Measurements from ENCODE around the gene PCSK2. TPM values are rescaled to one million over a fixed set of nuclear protein-coding genes. Genes with fewer than 3 reads are reported as not detected.

The PCSK2 gene
- total RNA-seq, 1 experiment from 2014 or later = not detected

DNA sequence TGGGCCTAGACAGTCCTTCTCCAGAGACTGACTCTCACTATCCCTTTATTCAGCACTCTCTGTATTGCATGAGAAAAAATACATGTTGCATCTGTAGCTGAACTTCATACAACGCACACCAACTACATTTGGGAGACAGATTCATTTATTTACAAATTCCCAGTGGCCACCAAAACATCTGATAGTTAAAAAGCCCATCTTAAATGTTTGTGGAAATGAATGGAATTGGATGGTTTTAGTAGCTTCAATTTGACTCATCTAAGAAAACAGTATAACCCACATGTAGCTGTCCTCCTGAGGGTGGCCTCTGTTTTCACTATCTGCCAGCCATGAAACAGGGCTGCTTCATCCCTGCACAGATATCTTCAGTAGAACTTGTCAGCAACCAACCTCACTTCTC, 116.3 kb downstream of the PCSK2 start:
- TF ChIP-seq, protein P1, sequence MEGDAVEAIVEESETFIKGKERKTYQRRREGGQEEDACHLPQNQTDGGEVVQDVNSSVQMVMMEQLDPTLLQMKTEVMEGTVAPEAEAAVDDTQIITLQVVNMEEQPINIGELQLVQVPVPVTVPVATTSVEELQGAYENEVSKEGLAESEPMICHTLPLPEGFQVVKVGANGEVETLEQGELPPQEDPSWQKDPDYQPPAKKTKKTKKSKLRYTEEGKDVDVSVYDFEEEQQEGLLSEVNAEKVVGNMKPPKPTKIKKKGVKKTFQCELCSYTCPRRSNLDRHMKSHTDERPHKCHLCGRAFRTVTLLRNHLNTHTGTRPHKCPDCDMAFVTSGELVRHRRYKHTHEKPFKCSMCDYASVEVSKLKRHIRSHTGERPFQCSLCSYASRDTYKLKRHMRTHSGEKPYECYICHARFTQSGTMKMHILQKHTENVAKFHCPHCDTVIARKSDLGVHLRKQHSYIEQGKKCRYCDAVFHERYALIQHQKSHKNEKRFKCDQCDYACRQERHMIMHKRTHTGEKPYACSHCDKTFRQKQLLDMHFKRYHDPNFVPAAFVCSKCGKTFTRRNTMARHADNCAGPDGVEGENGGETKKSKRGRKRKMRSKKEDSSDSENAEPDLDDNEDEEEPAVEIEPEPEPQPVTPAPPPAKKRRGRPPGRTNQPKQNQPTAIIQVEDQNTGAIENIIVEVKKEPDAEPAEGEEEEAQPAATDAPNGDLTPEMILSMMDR (IDR thresholded peaks at IDR 0.05; ENCODE audit: unreplicated experiment) = no peak
- no peak for DNase-seq (ENCODE audit: unreplicated experiment)
- ChIA-PET POLR2A (no interaction called here), CTCF (interaction anchor here (0.6 to 1.4 kb wide), 3 partner anchors 16 to 23 kb away, joined by 3 to 5 read pairs (median 3); no protein-coding TSS in a partner anchor)
- intact Hi-C loops (cut with micrococcal nuclease) = no loop called here
- Mint-ChIP-seq H3K9me3 (ENCODE audit: unreplicated experiment) (no peaks in the 10 kb centered on the region), H3K4me1 (ENCODE audit: insufficient read depth, unreplicated experiment) (no peaks in the 10 kb centered on the region), H3K27ac (ENCODE audit: low read depth, unreplicated experiment) (no peak overlapping the region), H3K36me3 (ENCODE audit: insufficient read depth, unreplicated experiment) (no peaks in the 10 kb centered on the region), H3K27me3 (ENCODE audit: insufficient read depth, unreplicated experiment) (peaks cover 30% of the 10 kb centered on the region), H3K4me3 (ENCODE audit: unreplicated experiment) (no peak overlapping the region)
- BruUV-seq (replicated peaks) = no TSS peak

DNA sequence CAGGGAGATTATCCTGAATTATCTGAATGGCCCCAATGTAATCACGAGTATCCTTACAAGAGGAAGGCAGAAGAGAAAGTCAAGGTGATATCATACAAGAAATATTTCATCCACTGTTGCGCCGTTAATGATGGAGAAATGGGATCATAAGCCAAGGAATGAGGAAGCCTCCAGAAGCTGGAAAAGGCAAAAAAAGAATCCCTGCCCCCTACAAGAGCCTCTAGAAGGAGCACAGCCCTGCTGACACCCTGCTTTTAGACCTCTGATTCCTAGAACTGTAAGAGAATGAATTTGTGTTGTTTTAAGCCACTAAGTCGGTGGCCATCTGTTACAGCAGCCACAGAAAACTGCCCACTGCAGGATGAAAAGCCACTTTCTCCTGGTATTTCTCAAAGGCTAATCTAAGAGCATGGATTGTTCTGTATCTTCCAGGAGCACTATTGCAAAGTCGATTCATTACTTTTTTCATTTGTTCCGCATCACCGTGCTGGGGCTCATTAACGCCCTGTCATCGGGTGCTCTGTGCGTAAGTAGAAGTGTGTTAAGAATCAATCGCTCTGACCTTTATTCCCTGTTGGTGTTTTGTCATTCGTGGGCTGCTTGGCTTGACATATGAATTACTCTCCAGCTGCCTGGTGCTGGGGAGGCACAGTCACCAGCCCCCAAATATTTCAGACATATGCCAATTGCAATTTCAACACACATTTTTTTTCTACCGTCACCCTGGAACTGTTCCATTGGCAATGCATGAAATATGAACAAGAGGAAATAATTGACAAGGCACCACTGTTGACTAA, 117.0 kb downstream of the PCSK2 start:
- BruUV-seq (replicated peaks) = no TSS peak
- POLR2A ChIA-PET = no interaction called here

DNA sequence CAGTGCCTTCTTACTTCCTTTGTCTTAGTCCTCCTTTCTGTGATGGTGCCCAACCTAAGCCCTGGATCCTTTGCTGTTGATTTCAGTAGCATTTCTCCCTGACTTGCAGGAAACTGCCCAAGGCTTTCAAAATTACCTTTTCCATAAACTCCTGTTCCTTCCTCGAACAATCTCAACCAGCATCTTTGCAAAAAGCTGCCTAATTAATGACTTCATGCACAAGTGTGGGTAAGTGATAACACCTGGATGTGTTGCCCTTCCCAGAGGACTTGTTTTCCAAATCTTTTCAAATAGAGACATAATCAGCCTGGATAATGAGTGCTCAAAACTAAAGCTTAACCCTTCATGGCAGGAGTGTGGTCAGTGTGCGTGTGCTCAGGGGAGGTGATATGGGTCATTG, 118.0 kb downstream of the PCSK2 start:
- BruUV-seq (replicated peaks) = no TSS peak
- H3K9me3 Mint-ChIP-seq (ENCODE audit: unreplicated experiment) = no peaks in the 10 kb centered on the region
- H3K27ac Mint-ChIP-seq (ENCODE audit: low read depth, unreplicated experiment) = no peak overlapping the region
- H3K4me1 Mint-ChIP-seq (ENCODE audit: insufficient read depth, unreplicated experiment) = no peaks in the 10 kb centered on the region
- intact Hi-C loops (cut with micrococcal nuclease) = no loop called here
- POLR2A ChIA-PET = interaction anchor here (0.6 kb wide), 1 partner anchor 14 kb away, joined by 3 read pairs; no protein-coding TSS in a partner anchor
- peaks cover 37% of the 10 kb centered on the region for H3K27me3 Mint-ChIP-seq (ENCODE audit: insufficient read depth, unreplicated experiment)
- H3K4me3 Mint-ChIP-seq (ENCODE audit: unreplicated experiment) = no peak overlapping the region
- H3K36me3 Mint-ChIP-seq (ENCODE audit: insufficient read depth, unreplicated experiment) = no peaks in the 10 kb centered on the region
- no peak for DNase-seq (ENCODE audit: unreplicated experiment)
- CTCF ChIA-PET = interaction anchor here (0.6 to 0.7 kb wide), 3 partner anchors 20 to 272 kb away, joined by 3 to 4 read pairs (median 4); no protein-coding TSS in a partner anchor
- TF ChIP-seq, protein P1 (IDR thresholded peaks at IDR 0.05; ENCODE audit: unreplicated experiment) = no peak

More for the DNA sequence above, 117.0 kb downstream of the PCSK2 start:
- Mint-ChIP-seq H3K36me3 (ENCODE audit: insufficient read depth, unreplicated experiment) (no peaks in the 10 kb centered on the region), H3K4me3 (ENCODE audit: unreplicated experiment) (no peak overlapping the region), H3K9me3 (ENCODE audit: unreplicated experiment) (no peaks in the 10 kb centered on the region), H3K27ac (ENCODE audit: low read depth, unreplicated experiment) (no peak overlapping the region), H3K27me3 (ENCODE audit: insufficient read depth, unreplicated experiment) (peaks cover 34% of the 10 kb centered on the region), H3K4me1 (ENCODE audit: insufficient read depth, unreplicated experiment) (no peaks in the 10 kb centered on the region)
- TF ChIP-seq, protein P1 (IDR thresholded peaks at IDR 0.05; ENCODE audit: unreplicated experiment) = no peak
- DNase-seq (ENCODE audit: unreplicated experiment) = no peak
- intact Hi-C loops (cut with micrococcal nuclease) = no loop called here
- CTCF ChIA-PET = interaction anchor here (0.6 to 1.4 kb wide), 3 partner anchors 12 to 23 kb away, joined by 3 to 5 read pairs (median 3); no protein-coding TSS in a partner anchor

DNA sequence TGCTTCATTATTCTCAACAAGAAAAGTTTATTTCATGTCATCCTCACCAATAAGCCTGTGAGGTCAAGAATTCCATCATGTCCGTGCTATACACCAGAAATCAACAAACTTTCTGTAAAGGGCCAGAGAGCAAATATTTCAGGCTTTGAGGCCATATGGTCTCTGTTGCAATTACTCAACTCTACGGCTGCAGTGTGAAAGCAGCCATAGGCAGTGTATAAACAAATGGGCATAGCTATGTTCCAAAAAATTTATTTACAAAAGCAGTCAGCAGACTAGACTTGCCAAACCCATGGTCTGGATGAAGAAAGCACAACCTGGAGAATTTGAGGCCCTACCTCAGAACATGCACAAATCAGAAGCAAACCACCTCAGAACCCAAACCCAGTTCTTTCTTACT, 118.5 kb downstream of the PCSK2 start:
- Mint-ChIP-seq H3K9me3 (ENCODE audit: unreplicated experiment) (no peaks in the 10 kb centered on the region), H3K4me1 (ENCODE audit: insufficient read depth, unreplicated experiment) (no peaks in the 10 kb centered on the region), H3K4me3 (ENCODE audit: unreplicated experiment) (no peak overlapping the region), H3K27me3 (ENCODE audit: insufficient read depth, unreplicated experiment) (peaks cover 43% of the 10 kb centered on the region), H3K36me3 (ENCODE audit: insufficient read depth, unreplicated experiment) (no peaks in the 10 kb centered on the region), H3K27ac (ENCODE audit: low read depth, unreplicated experiment) (no peak overlapping the region)
- BruUV-seq (replicated peaks) = no TSS peak
- CTCF ChIA-PET = interaction anchor here (0.6 to 0.7 kb wide), 3 partner anchors 21 to 272 kb away, joined by 3 to 4 read pairs (median 4); no protein-coding TSS in a partner anchor
- no peak for DNase-seq (ENCODE audit: unreplicated experiment)
- TF ChIP-seq, protein P1 (IDR thresholded peaks at IDR 0.05; ENCODE audit: unreplicated experiment) = no peak
- intact Hi-C loops (cut with micrococcal nuclease) = no loop called here
- POLR2A ChIA-PET = interaction anchor here (0.6 kb wide), 1 partner anchor 14 kb away, joined by 3 read pairs; no protein-coding TSS in a partner anchor

All from MCF 10A (cell line).